Erythroblast (primary cell): Measurements from ENCODE around the gene RASAL3.

Experiments used
- GATA1 ChIP-seq: IDR thresholded peaks from 2 replicates; pipeline ENCODE4 v1.6.1; 2011; ENCODE audit warnings: low read depth, mild to moderate bottlenecking, control low read depth, low read length, moderate library complexity
- POLR2A ChIP-seq: IDR thresholded peaks from 2 replicates; pipeline ENCODE4 v1.6.1; 2011; ENCODE audit warnings: mild to moderate bottlenecking, low read length

DNA sequence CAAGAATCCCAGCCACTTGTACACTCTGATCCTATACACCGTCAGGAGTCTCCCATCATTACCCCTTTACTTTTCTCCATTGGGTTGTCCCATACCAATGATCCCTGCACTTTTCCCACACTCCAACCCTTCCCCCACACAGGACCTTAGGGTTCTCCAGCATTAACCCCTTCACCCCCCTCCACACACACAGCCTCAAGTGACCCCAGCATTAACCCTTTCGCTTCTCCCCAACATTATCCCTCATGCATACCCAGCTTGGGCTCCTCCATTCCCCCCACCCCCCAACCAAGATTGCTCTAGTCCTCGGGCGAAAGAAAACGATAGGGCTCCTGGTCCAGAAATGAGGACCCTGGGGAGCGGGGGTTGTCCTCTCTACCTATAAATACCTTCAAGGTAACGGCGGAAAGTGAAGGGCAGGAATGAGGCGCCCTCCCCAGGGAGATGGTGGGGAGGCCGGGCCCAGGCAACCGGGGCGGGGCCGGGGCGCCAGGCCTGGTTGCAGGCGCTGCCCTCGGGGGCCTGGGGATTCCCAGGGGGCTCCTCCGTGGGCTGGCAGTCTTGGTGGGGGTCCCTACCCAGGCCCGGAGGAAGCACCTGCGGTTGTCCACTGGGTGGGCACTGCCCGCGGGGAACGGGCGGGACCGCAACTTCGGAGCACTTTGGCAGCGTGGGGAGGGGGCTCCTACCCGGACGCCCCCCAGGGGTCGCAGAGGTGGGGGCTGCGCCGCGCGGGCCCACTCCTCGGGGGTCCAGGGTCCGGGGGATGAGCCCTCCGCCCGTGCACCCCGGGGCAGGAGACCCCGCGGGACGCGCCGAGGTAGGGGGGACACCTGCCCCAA is 15.3 kb downstream of the RASAL3 start:
- TF ChIP-seq POLR2A, result no peak
- TF ChIP-seq GATA1, result no peak
